ENCODE results near the gene CDV3.
"Not testable (repeated sequence)": the region's sequence is repeated elsewhere in the genome, so short reads cannot be mapped to it uniquely, and the experiment has no call there.

The CDV3 gene

GRCh38 chr3:133549565-133549964 lies 23.9 kb upstream of the CDV3 start:
- DNase-seq (ENCODE audit: insufficient read length, low spot score) (no peak), FAIRE-seq (no peak)
- TF ChIP-seq, protein P1, sequence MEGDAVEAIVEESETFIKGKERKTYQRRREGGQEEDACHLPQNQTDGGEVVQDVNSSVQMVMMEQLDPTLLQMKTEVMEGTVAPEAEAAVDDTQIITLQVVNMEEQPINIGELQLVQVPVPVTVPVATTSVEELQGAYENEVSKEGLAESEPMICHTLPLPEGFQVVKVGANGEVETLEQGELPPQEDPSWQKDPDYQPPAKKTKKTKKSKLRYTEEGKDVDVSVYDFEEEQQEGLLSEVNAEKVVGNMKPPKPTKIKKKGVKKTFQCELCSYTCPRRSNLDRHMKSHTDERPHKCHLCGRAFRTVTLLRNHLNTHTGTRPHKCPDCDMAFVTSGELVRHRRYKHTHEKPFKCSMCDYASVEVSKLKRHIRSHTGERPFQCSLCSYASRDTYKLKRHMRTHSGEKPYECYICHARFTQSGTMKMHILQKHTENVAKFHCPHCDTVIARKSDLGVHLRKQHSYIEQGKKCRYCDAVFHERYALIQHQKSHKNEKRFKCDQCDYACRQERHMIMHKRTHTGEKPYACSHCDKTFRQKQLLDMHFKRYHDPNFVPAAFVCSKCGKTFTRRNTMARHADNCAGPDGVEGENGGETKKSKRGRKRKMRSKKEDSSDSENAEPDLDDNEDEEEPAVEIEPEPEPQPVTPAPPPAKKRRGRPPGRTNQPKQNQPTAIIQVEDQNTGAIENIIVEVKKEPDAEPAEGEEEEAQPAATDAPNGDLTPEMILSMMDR (IDR thresholded peaks at IDR 0.05; ENCODE audit: insufficient read depth, missing control alignments) = no peak

GRCh38 chr3:133551589-133551988 lies 21.9 kb upstream of the CDV3 start:
- DNase-seq (ENCODE audit: insufficient read length, low spot score); FAIRE-seq: not testable (repeated sequence)

GRCh38 chr3:133561679-133562078 lies 11.8 kb upstream of the CDV3 start:
- TF ChIP-seq, protein P1 (IDR thresholded peaks at IDR 0.05; ENCODE audit: insufficient read depth, missing control alignments) = no peak
- FAIRE-seq = no peak

GRCh38 chr3:133562376-133562775 lies 11.1 kb upstream of the CDV3 start:
- DNase-seq (ENCODE audit: insufficient read length, low spot score) = no peak
- no peak for FAIRE-seq
- TF ChIP-seq, protein P1 (IDR thresholded peaks at IDR 0.05; ENCODE audit: insufficient read depth, missing control alignments) = no peak

More at GRCh38 chr3:133561679-133562078, 11.8 kb upstream of the CDV3 start:
- no peak for DNase-seq (ENCODE audit: insufficient read length, low spot score)

GRCh38 chr3:133563186-133563591 lies 10.3 kb upstream of the CDV3 start:
- TF ChIP-seq, protein P1 (IDR thresholded peaks at IDR 0.05; ENCODE audit: insufficient read depth, missing control alignments) = no peak
- DNase-seq (ENCODE audit: insufficient read length, low spot score) (no peak), FAIRE-seq (no peak)

DNA sequence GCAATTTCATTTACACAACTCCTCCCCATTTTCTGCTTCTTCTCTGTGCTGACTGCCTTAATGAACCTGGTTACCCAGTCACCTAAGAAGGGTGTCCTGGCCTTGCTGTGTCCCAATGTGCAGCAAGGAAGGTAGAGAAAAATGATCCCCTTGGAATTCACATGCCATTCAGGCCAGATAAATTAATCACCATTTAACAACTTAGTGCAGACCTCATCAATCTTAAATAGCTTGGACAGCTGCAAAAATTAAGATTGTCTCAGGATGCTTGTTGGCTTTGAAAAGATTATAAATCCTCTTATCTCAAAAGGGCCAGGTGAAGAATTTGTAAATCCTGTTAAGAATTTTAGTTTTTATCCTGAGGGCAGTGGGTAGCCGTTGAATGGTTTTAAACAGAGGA lies 9.7 kb upstream of the CDV3 start:
- FAIRE-seq (no peak), DNase-seq (ENCODE audit: insufficient read length, low spot score) (no peak)
- TF ChIP-seq, protein P1 (IDR thresholded peaks at IDR 0.05; ENCODE audit: insufficient read depth, missing control alignments) = no peak

- DNase-seq (ENCODE audit: insufficient read length, low spot score) (no peak), FAIRE-seq (no peak)
- TF ChIP-seq, protein P1 (IDR thresholded peaks at IDR 0.05; ENCODE audit: insufficient read depth, missing control alignments) = no peak
Observed at GRCh38 chr3:133568294-133569014, 5.0 kb upstream of the CDV3 start.

Data from D721Med (cell line).